ENCODE data around the gene MIPEP. TPM values are rescaled to one million over a fixed set of nuclear protein-coding genes. Genes with fewer than 3 reads are reported as not detected.
A peak's percentile ranks its signal among the peaks of the same experiment; 100 is the strongest.

The MIPEP gene
- total RNA-seq: 49.7 TPM
- long read RNA-seq, transcript MIPEP-201 (19 exons, 2,400 nt): major isoform, 29 of 50 reads
- long read RNA-seq, partial matches to known transcripts: 13 of 50 reads
- long read RNA-seq, other reads (novel, unspliced or antisense): 6 of 50 reads

DNA sequence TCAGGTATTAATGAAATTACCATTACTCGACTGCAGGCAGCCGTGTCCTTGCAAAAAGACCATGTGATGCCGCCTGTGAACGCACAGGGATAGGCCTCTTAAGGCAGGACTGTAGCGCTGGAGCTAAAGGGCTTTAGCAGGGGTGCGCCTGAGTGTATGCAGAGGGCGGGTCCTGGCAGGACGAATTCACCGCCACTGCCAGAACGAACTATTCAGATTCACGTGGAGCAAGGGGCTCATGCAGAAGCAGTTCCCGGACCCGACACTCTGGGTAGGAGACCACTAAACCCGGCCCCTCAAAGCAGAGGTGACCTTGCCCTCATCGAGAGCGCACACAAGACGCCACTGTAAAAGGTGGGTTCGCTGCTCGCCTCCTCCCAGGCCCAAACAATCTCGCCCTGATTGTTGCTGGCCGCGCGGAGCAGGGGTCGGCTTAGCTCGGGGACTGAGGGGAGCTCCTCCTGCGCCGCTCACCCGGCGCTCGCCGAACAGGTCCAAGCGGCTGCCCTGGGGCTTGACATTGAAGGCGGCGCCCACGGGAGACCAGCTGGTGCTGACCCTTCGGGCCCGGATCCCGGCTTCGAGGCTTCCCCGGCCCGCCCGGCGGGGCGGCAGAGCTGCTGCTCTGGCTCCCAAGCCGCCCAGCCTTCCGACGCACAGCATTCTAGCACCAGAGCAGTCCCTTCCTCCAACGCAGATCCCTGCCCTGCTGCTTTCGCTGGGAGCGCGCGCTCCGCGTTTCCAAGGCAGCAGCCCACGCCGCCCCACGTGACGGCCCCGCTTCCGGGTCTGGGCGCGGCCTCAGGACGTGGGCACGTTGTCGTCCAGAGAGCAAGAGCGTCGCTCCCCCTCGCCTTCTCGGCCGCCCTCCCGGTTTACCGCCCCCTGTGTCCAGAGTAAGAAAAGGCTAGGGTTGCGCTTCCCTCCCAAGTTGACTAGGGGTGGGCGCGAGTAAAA, at the start of gene MIPEP:
Gene MIPEP, minus strand, starts transcription at position 743 of the 957 bp plus-strand sequence. Its CDS starts 80 bp downstream, at position 663.
- H3K4me1 ChIP-seq: peaks cover 23% of the 10 kb centered on the region
- DNase-seq: peak; percentile 92
- H3K27me3 ChIP-seq (ENCODE audit: low read depth): no peaks in the 10 kb centered on the region
- H3K27ac ChIP-seq (replicated peaks): peak within 1 kb of the TSS; percentile 93
- H3K9me3 ChIP-seq (replicated peaks): no peaks in the 10 kb centered on the region
- H3K36me3 ChIP-seq: peaks cover 14% of the 10 kb centered on the region
- peak within 1 kb of the TSS; percentile 98 for H3K4me3 ChIP-seq
- TF ChIP-seq CTCF (IDR thresholded peaks at IDR 0.05; ENCODE audit: borderline replicate concordance): peak; percentile 85
- intact Hi-C loops (cut with micrococcal nuclease): no loop called here

- Histone ChIP-seq H3K36me3 (no peaks in the 10 kb centered on the region), H3K9me3 (replicated peaks) (peaks cover 12% of the 10 kb centered on the region), H3K4me1 (no peaks in the 10 kb centered on the region), H3K27me3 (ENCODE audit: low read depth) (peaks cover 13% of the 10 kb centered on the region), H3K4me3 (no peak overlapping the region), H3K27ac (replicated peaks) (no peak overlapping the region)
- intact Hi-C loops (cut with micrococcal nuclease): loop anchor here (5.0 kb wide), 1 partner anchor 283 kb away; no protein-coding TSS in a partner anchor
- TF ChIP-seq CTCF (IDR thresholded peaks at IDR 0.05; ENCODE audit: borderline replicate concordance): no peak
- DNase-seq: no peak
These were observed 45.3 kb upstream of the MIPEP start for GRCh38 chr13:23934520-23934919.

DNA sequence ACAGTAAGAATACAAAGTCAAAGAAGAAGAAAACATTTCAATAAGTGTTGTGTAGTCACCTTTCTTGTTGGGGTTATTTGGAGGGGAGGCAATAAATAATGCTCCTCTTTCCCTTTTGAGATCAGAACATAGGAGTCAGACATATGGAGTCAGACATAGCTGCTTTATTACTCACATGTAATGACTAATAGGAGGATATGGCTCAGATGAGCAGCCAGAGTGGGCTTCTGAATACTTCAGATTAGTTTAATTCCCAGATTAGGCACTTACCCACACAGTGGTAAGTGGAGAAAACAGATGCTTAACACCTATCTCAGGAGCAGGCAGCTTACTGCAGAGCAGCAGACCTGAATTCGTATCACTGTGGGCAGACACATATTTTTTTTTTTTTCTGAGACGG, 39.8 kb upstream of the MIPEP start:
- Histone ChIP-seq H3K36me3 (no peaks in the 10 kb centered on the region), H3K27me3 (ENCODE audit: low read depth) (no peaks in the 10 kb centered on the region), H3K4me3 (no peak overlapping the region), H3K4me1 (no peaks in the 10 kb centered on the region), H3K27ac (replicated peaks) (no peak overlapping the region), H3K9me3 (replicated peaks) (no peaks in the 10 kb centered on the region)
- intact Hi-C loops (cut with micrococcal nuclease): no loop called here
- no peak for DNase-seq
- no peak for TF ChIP-seq CTCF (IDR thresholded peaks at IDR 0.05; ENCODE audit: borderline replicate concordance)

GRCh38 chr13:23923031-23923430, 33.8 kb upstream of the MIPEP start:
- DNase-seq: no peak
- H3K27ac ChIP-seq (replicated peaks): no peak overlapping the region
- H3K9me3 ChIP-seq (replicated peaks): no peaks in the 10 kb centered on the region
- H3K27me3 ChIP-seq (ENCODE audit: low read depth): peaks cover 5% of the 10 kb centered on the region
- intact Hi-C loops (cut with micrococcal nuclease): no loop called here
- H3K36me3 ChIP-seq: no peaks in the 10 kb centered on the region
- TF ChIP-seq CTCF (IDR thresholded peaks at IDR 0.05; ENCODE audit: borderline replicate concordance): no peak
- H3K4me1 ChIP-seq: no peaks in the 10 kb centered on the region
- H3K4me3 ChIP-seq: no peak overlapping the region

DNA sequence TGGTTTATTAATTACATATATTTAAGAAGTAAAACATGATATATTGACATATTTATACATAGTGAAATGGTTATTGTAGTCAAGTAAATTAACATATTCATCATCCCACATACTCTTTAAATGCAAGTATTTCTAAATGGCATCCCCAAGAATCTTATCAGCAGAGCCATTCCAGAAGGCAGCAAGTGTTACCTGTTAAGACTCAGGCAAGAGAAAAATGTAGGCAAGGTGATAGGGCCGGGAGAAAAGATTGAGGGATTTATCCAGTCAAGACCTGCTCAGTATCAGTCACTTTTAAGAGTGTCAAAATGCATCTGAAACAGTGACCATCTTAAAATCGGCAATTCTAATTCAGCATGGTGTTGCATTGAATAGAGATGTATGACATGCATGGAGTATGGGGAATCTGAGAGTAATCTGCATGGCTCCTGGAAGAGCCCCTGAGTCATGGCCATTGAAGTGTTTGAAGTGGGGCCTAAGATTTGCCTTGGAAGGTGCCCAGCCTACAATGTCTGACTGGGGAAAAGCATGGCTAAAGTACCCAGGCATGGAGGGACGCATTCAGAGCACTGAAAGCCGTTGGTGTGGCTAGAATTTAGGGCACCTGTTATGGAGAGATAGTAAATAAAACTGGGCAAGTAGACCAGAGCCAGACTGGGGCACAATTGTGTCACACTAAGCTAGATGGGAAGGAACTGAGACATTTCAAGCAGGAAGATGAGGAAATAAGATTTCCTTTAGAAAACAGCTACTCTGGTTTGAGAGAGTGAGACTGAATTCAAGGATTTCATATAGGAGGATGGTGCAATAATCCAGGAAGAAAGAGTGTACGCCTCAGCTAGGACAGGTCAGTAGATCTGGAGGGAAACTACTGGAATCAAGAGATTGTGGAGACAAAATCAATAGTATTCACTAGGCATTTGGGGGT, 33.1 kb upstream of the MIPEP start:
- H3K9me3 ChIP-seq (replicated peaks): no peaks in the 10 kb centered on the region
- TF ChIP-seq CTCF (IDR thresholded peaks at IDR 0.05; ENCODE audit: borderline replicate concordance): no peak
- no peaks in the 10 kb centered on the region for H3K4me1 ChIP-seq
- H3K27ac ChIP-seq (replicated peaks): no peak overlapping the region
- H3K4me3 ChIP-seq: no peak overlapping the region
- H3K27me3 ChIP-seq (ENCODE audit: low read depth): peaks cover 12% of the 10 kb centered on the region
- DNase-seq: no peak
- intact Hi-C loops (cut with micrococcal nuclease): no loop called here
- no peaks in the 10 kb centered on the region for H3K36me3 ChIP-seq

Data from left ventricle myocardium inferior (tissue), 1 donor.